ENCODE data around the gene ADCY10. TPM values are rescaled to one million over a fixed set of nuclear protein-coding genes. Genes with fewer than 3 reads are reported as not detected.

ADCY10 gene
- total and polyA plus RNA-seq, 9 of the 15 experiments (the other 6 are each of a cell fraction or from before 2014, with no cell fraction given): 0.08 to 0.86 (median 0.22) TPM

DNA sequence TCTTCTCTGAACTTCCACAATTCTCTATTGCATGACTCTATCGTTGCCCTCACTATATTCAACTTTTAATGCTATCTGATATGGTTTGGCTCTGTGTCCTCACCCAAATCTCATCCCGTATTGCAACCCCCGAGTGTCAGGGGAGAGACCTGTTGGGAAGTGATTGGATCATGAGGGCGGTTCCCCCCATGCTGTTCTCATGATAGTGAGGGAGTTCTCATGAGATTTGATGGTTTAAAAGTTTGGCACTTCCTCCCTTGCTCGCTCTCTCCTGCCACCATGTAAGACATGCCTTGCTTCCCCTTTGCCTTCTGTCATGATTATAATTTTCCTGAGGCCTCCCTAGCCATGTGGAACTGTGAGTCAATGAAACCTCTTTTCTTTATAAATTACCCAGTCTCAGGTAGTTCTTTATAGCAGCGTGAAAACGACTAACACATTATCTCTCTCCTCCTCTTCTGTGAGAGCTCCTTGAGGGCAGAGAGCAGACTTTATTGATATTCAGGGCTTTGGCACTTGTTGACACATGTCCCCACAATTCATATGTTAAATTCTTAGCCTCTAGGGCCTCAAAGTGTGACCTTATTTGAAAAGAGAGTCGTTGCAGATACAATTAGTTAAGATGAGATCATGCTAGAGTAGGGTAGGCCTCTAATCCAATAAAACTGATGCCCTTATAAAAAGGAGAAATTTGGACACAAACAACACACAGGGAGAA is 52.1 kb downstream of the ADCY10 start (continued):
- TF ChIP-seq SRF (CRISPR knock-in tag; IDR thresholded peaks at IDR 0.05) (no peak), ZNF146 (CRISPR knock-in tag; IDR thresholded peaks at IDR 0.05; ENCODE audit: unreplicated experiment) (no peak), RAD51 (IDR thresholded peaks at IDR 0.05; ENCODE audit: borderline replicate concordance, low read depth) (no peak), HOXB6 (CRISPR knock-in tag; IDR thresholded peaks at IDR 0.05; ENCODE audit: borderline replicate concordance) (no peak), ARID2 (IDR thresholded peaks at IDR 0.05) (no peak), RHOXF2B (CRISPR knock-in tag; conservative IDR thresholded peaks at IDR 0.05) (no peak), GATAD2A (IDR thresholded peaks at IDR 0.05) (0 out of 2 replicates have a peak, but pooled peaks have one; percentile 19), SPI1 (IDR thresholded peaks at IDR 0.05; ENCODE audit: borderline replicate concordance, low read depth, low read length) (peak; percentile 72; the same call in 1 of the 2 replicates), ETV6 (IDR thresholded peaks at IDR 0.05; ENCODE audit: borderline replicate concordance in 1 of 2, low read depth in 2 of 2, low read length in 1 of 2) (no peak), ETV6 (CRISPR knock-in tag; IDR thresholded peaks at IDR 0.05; ENCODE audit: borderline replicate concordance) (no peak), CEBPB (tag; IDR thresholded peaks at IDR 0.05) (no peak), SIN3A (IDR thresholded peaks at IDR 0.05; ENCODE audit: borderline replicate concordance in 2 of 2, control insufficient read depth in 1 of 2, low read depth in 2 of 2, low read length in 2 of 2) (no peak), TRIM24 (IDR thresholded peaks at IDR 0.05) (no peak), GTF3C2 (IDR thresholded peaks at IDR 0.05; ENCODE audit: borderline replicate concordance, extremely low read depth, insufficient read length) (no peak), ATF1 (CRISPR knock-in tag; IDR thresholded peaks at IDR 0.05) (no peak), ATF1 (tag; IDR thresholded peaks at IDR 0.05) (no peak)
- TF ChIP-seq, protein P1, sequence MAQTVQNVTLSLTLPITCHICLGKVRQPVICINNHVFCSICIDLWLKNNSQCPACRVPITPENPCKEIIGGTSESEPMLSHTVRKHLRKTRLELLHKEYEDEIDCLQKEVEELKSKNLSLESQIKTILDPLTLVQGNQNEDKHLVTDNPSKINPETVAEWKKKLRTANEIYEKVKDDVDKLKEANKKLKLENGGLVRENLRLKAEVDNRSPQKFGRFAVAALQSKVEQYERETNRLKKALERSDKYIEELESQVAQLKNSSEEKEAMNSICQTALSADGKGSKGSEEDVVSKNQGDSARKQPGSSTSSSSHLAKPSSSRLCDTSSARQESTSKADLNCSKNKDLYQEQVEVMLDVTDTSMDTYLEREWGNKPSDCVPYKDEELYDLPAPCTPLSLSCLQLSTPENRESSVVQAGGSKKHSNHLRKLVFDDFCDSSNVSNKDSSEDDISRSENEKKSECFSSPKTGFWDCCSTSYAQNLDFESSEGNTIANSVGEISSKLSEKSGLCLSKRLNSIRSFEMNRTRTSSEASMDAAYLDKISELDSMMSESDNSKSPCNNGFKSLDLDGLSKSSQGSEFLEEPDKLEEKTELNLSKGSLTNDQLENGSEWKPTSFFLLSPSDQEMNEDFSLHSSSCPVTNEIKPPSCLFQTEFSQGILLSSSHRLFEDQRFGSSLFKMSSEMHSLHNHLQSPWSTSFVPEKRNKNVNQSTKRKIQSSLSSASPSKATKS (CRISPR knock-in tag; IDR thresholded peaks at IDR 0.05): no peak
- TF ChIP-seq, protein P2, sequence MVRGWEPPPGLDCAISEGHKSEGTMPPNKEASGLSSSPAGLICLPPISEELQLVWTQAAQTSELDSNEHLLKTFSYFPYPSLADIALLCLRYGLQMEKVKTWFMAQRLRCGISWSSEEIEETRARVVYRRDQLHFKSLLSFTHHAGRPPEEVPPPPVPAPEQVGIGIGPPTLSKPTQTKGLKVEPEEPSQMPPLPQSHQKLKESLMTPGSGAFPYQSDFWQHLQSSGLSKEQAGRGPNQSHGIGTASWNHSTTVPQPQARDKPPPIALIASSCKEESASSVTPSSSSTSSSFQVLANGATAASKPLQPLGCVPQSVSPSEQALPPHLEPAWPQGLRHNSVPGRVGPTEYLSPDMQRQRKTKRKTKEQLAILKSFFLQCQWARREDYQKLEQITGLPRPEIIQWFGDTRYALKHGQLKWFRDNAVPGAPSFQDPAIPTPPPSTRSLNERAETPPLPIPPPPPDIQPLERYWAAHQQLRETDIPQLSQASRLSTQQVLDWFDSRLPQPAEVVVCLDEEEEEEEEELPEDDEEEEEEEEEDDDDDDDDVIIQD (CRISPR knock-in tag; IDR thresholded peaks at IDR 0.05): no peak
